ENCODE measurements around the gene HYAL3. TPM values are rescaled to one million over a fixed set of nuclear protein-coding genes. Genes with fewer than 3 reads are reported as not detected.

HYAL3 gene
- total RNA-seq, 6 donors from 2014 or later: 0.33 to 5.7 (median 3.1) TPM

DNA sequence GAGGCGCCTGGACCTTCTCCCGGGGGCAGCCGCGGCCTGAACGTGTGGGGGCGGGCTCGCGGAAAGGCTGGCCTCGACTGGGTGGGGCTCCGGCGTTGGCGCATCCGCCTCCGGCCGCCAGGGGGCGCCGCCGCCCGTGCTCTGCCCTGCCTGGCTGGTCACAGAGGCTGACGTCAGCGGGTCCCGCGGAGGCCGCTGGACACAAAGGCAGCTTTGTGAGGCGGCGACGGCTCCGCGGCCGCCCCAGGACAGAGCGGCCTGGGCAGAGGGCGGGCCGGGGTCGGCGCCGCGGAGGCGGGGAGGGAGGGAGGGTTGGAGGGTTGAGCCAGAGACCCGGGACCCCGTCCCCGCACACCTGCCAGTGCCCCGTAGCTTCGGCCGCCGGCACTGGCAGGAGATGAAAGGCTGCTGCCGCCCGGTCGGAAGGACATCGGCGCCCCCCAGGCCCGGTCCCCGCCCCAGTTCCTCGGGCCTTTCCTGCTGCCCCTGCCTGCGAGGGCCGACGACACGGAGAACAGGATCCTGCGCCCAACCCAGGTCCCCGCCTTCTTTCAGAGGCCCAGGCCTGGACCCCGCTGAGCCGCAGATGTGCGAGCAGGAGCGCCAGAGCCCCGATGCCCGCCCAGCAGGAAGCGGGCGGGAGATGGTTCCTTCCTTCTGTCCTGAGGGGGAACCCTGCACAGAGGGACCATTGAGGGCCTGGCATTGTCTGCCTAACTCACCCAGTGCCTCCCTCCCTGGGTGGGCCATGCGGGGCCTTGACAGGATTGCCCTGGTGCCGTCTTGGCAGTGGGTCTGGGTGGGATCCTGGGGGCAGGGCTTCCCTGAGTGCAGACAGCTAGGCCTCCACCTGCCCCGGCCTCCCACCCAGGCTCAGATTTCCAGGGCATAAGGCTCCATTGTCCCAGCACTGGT lies 38.9 kb downstream of the HYAL3 start:
- peak overlapping the region in 3 of 4 donors; percentile 46 to 60 (median 56) for H3K4me3 ChIP-seq
- 5 to 15% methylated on average over 10 to 25 of the region's 70 CpGs for WGBS, 2 donors
- TF ChIP-seq POLR2AphosphoS5 (IDR thresholded peaks at IDR 0.05) (peak; percentile 81 to 89), EP300 (IDR thresholded peaks at IDR 0.05) (peak in 1 of 4 donors; percentile 61), POLR2A (IDR thresholded peaks at IDR 0.05) (peak in 2 of 4 donors; percentile 41 to 73)
- TF ChIP-seq, protein P1, sequence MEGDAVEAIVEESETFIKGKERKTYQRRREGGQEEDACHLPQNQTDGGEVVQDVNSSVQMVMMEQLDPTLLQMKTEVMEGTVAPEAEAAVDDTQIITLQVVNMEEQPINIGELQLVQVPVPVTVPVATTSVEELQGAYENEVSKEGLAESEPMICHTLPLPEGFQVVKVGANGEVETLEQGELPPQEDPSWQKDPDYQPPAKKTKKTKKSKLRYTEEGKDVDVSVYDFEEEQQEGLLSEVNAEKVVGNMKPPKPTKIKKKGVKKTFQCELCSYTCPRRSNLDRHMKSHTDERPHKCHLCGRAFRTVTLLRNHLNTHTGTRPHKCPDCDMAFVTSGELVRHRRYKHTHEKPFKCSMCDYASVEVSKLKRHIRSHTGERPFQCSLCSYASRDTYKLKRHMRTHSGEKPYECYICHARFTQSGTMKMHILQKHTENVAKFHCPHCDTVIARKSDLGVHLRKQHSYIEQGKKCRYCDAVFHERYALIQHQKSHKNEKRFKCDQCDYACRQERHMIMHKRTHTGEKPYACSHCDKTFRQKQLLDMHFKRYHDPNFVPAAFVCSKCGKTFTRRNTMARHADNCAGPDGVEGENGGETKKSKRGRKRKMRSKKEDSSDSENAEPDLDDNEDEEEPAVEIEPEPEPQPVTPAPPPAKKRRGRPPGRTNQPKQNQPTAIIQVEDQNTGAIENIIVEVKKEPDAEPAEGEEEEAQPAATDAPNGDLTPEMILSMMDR (IDR thresholded peaks at IDR 0.05): peak; percentile 97 to 100 (median 100)

DNA sequence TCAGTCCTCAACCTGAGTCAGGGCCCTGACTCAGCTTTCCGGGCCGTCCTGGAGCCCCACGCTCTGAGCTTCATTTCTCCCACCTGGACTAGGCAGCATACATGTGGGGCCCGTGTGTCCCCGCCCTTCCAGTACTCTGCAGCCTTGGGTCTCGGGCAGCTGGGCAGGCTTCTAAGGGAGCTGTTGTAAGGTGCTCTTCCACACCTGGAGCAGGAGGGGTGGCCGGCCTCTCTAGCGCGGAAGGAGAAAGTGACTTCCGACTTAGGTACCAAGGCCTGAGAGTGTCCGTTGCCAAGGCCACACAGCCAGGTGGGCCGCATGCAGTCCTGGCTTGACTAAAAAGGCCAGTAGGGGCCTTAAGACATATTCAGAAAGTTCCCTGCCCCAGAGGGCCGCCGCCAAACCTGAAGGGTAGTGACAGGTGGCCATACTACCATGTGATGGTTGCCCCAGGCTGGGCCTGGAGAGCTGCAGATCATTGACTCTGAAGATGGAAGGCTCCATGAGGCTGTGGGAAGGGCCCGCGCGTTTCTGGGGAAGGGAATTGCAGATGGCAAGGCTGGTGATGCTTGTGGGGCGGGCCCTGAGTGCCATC lies 39.7 kb downstream of the HYAL3 start:
- Histone ChIP-seq H3K36me3 (peaks cover 16 to 48% (median 39%) of the 10 kb centered on the region in 4 donors), H3K27ac (peak overlapping the region; percentile 94 to 98 (median 96)), H3K4me3 (peak overlapping the region in 3 of 4 donors; percentile 46 to 60 (median 56)), H3K9me3 (peaks cover 0 to 7% (median 0%) of the 10 kb centered on the region in 4 donors), H3K4me1 (peaks cover 69 to 85% (median 79%) of the 10 kb centered on the region in 4 donors), H3K27me3 (no peaks in the 10 kb centered on the region)
- DNase-seq (no peak), ATAC-seq (ENCODE audit: low FRiP score in 2 of 2) (peak in 1 of 2 donors; percentile 1)
- no peak for TF ChIP-seq EP300 (IDR thresholded peaks at IDR 0.05)
- 32 to 56% methylated on average over 9 to 17 of the region's 18 CpGs for WGBS, 2 donors

More for the DNA sequence above, 38.9 kb downstream of the HYAL3 start:
- peak; percentile 89 to 94 for ATAC-seq (ENCODE audit: low FRiP score in 2 of 2)
- peak overlapping the region; percentile 94 to 98 (median 96) for H3K27ac ChIP-seq
- peak; percentile 97 to 99 for DNase-seq
- peaks cover 0 to 7% (median 0%) of the 10 kb centered on the region in 4 donors for H3K9me3 ChIP-seq
- peaks cover 16 to 41% (median 35%) of the 10 kb centered on the region in 4 donors for H3K36me3 ChIP-seq
- H3K27me3 ChIP-seq: no peaks in the 10 kb centered on the region
- H3K4me1 ChIP-seq: peaks cover 71 to 85% (median 79%) of the 10 kb centered on the region in 4 donors

DNA sequence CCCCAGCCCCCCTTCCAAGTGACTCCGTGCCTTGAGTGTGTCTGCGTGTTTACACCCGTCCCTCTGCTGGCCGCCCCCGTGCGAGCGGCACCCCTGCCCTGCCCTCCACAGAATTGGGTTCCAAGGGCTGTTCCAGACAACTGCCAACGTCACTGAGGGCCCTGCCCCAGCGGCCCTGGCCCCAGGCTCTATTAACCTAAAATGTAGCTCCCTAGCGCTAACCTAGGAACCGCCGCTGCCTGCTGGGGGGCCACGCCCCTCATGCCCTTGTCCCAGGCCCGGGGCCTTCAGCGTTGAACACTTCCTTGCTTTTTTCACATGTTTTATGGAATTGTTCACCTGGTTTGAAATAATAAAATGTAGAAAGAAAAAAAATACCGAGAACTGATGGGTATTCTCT lies 40.2 kb downstream of the HYAL3 start:
- WGBS, 2 donors: 72 to 86% methylated on average over 15 to 16 of the region's 16 CpGs
- TF ChIP-seq POLR2AphosphoS5 (IDR thresholded peaks at IDR 0.05): no peak
- TF ChIP-seq, protein P1 (IDR thresholded peaks at IDR 0.05): peak in 1 of 6 experiments; percentile 7
- TF ChIP-seq POLR2A (IDR thresholded peaks at IDR 0.05): no peak
- no peak for TF ChIP-seq EP300 (IDR thresholded peaks at IDR 0.05)
- no peak for ATAC-seq (ENCODE audit: low FRiP score in 2 of 2)
- Histone ChIP-seq H3K9me3 (peaks cover 0 to 7% (median 0%) of the 10 kb centered on the region in 4 donors), H3K36me3 (peaks cover 16 to 54% (median 42%) of the 10 kb centered on the region in 4 donors), H3K27ac (peak overlapping the region; percentile 94 to 98 (median 96)), H3K4me3 (no peak overlapping the region), H3K4me1 (peaks cover 68 to 84% (median 79%) of the 10 kb centered on the region in 4 donors), H3K27me3 (no peaks in the 10 kb centered on the region)
- no peak for DNase-seq

DNA sequence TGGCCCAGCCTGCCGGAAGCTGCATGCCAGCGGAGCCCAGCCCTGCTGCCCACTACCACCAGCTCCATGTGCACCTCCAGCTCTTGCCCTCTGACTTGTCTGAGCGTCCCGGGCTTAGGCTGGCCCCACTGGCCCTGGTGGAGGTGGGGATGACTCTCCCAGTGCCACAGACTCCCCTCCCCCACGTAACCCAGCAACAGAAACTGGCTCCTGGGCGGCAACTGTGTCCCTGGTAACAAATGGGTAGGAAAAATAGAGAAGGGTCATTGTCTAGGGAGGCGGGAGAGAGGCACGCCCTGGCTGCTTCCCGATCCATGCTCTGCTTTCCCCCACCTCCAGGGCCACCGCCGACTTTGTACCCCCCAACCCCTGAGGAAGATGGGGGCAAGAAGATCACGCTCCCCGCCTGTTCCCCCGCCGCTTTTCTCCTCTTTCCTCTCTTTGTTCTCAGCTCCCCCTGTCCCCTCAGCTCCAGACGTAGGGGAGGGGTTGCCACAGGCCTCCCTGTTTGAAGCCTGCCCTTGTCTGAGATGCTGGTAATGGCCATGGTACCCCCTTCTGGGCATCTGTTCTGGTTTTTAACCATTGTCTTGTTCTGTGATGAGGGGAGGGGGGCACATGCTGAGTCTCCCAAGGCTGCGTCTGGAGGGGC lies 41.0 kb downstream of the HYAL3 start:
- DNase-seq: no peak
- Histone ChIP-seq H3K27ac (peak overlapping the region; percentile 94 to 98 (median 96)), H3K9me3 (peaks cover 0 to 7% (median 0%) of the 10 kb centered on the region in 4 donors), H3K4me1 (peaks cover 65 to 86% (median 82%) of the 10 kb centered on the region in 4 donors), H3K36me3 (peaks cover 16 to 60% (median 50%) of the 10 kb centered on the region in 4 donors), H3K27me3 (no peaks in the 10 kb centered on the region), H3K4me3 (no peak overlapping the region)
- TF ChIP-seq POLR2AphosphoS5 (IDR thresholded peaks at IDR 0.05) (peak; percentile 21 to 49), EP300 (IDR thresholded peaks at IDR 0.05) (peak in 1 of 4 donors; percentile 27), POLR2A (IDR thresholded peaks at IDR 0.05) (no peak)
- TF ChIP-seq, protein P1 (IDR thresholded peaks at IDR 0.05): no peak
- ATAC-seq (ENCODE audit: low FRiP score in 2 of 2): no peak
- 71 to 74% methylated on average over 13 to 17 of the region's 17 CpGs for WGBS, 2 donors

All from upper lobe of left lung (tissue), 6 donors.